ENCODE data around the gene KRT6A. TPM values are rescaled to one million over a fixed set of nuclear protein-coding genes. Genes with fewer than 3 reads are reported as not detected.
"Not testable (repeated sequence)": the region's sequence is repeated elsewhere in the genome, so short reads cannot be mapped to it uniquely, and the experiment has no call there.

KRT6A gene
- total and polyA plus RNA-seq, 10 of the 15 experiments (the other 5 are each of a cell fraction or from before 2014, with no cell fraction given) = 0.96 TPM; not detected in 9

GRCh38 chr12:52488736-52489135, 4.3 kb downstream of the KRT6A start:
- ChIA-PET SMC1A (ENCODE audit: uncharacterized antibody, unreplicated experiment) (no interaction called here), CTCF (no interaction called here), RAD21 (ENCODE audit: unreplicated experiment) (no interaction called here), POLR2A (no interaction called here)
- Histone ChIP-seq H3K36me3 (ENCODE audit: control insufficient read depth in 2 of 2, insufficient read depth in 2 of 2, low read length in 1 of 2) (no peaks in the 10 kb centered on the region), H4K20me1 (ENCODE audit: control insufficient read depth, insufficient read depth) (no peaks in the 10 kb centered on the region), H3K4me1 (ENCODE audit: control insufficient read depth, insufficient read depth, low read length) (no peaks in the 10 kb centered on the region), H3K4me2 (ENCODE audit: control insufficient read depth, insufficient read depth) (no peak overlapping the region), H2AFZ (ENCODE audit: control insufficient read depth, low read depth, low read length) (no peak overlapping the region), H3K79me2 (ENCODE audit: control insufficient read depth, insufficient read depth, low read length) (no peaks in the 10 kb centered on the region), H3K9ac (ENCODE audit: control insufficient read depth, insufficient read depth, low read length) (no peak overlapping the region), H3K27me3 (replicated peaks in 1 of 2; ENCODE audit: control insufficient read depth in 2 of 2, insufficient read depth in 2 of 2, low read length in 1 of 2) (no peaks in the 10 kb centered on the region; a peak in 2 of 4 replicates), H3K4me3 (no peak overlapping the region), H3K9me3 (replicated peaks; ENCODE audit: control insufficient read depth, insufficient read depth, low read length) (no peaks in the 10 kb centered on the region), H3K27ac (ENCODE audit: control insufficient read depth, insufficient read depth) (no peak overlapping the region)
- ATAC-seq = no peak
- FAIRE-seq = no peak
- DNase-seq (ENCODE audit: low read depth, low spot score) = no peak
- intact Hi-C loops (cut with micrococcal nuclease; ENCODE audit: unreplicated experiment) = no loop called here
- in situ Hi-C loops (cut with MboI) = no loop called here
- BruUV-seq (replicated peaks) = no TSS peak
- TF ChIP-seq CHD1 (IDR thresholded peaks at IDR 0.05; ENCODE audit: low read depth, low read length) (no peak), IKZF2 (IDR thresholded peaks at IDR 0.05) (no peak), RELA (IDR thresholded peaks at IDR 0.05; ENCODE audit: borderline replicate concordance, partially characterized antibody) (no peak), EZH2 (IDR thresholded peaks at IDR 0.05; ENCODE audit: borderline replicate concordance, control insufficient read depth, low read depth, low read length) (no peak), SREBF1 (IDR thresholded peaks at IDR 0.05; ENCODE audit: low read length) (no peak), KLF5 (IDR thresholded peaks at IDR 0.05; ENCODE audit: partially characterized antibody) (no peak), POLR2A (IDR thresholded peaks at IDR 0.05; ENCODE audit: low read depth, low read length) (no peak), YY1 (IDR thresholded peaks at IDR 0.05; ENCODE audit: low read depth, low read length) (no peak), HDGF (IDR thresholded peaks at IDR 0.05) (no peak), NKRF (conservative IDR thresholded peaks at IDR 0.05) (no peak), MTA2 (IDR thresholded peaks at IDR 0.05; ENCODE audit: low read depth) (no peak), EGR1 (IDR thresholded peaks at IDR 0.05; ENCODE audit: borderline replicate concordance in 1 of 2, low read depth in 2 of 2, low read length in 2 of 2) (no peak), NR2C1 (IDR thresholded peaks at IDR 0.05) (no peak), ZNF274 (IDR thresholded peaks at IDR 0.05; ENCODE audit: insufficient read depth, insufficient read length) (no peak), MEF2B (IDR thresholded peaks at IDR 0.05; ENCODE audit: partially characterized antibody, poor library complexity, severe bottlenecking) (no peak), RBBP5 (conservative IDR thresholded peaks at IDR 0.05) (no peak)

- POLR2A ChIA-PET; RAD21 ChIA-PET (ENCODE audit: unreplicated experiment); H3K9ac ChIP-seq (ENCODE audit: control insufficient read depth, insufficient read depth, low read length); SMC1A ChIA-PET (ENCODE audit: uncharacterized antibody, unreplicated experiment); H3K27me3 ChIP-seq (replicated peaks in 1 of 2; ENCODE audit: control insufficient read depth in 2 of 2, insufficient read depth in 2 of 2, low read length in 1 of 2); DNase-seq (ENCODE audit: low read depth, low spot score); FAIRE-seq; intact Hi-C loops (cut with micrococcal nuclease; ENCODE audit: unreplicated experiment); BruUV-seq (replicated peaks); H3K4me2 ChIP-seq (ENCODE audit: control insufficient read depth, insufficient read depth); H3K4me1 ChIP-seq (ENCODE audit: control insufficient read depth, insufficient read depth, low read length); H3K36me3 ChIP-seq (ENCODE audit: control insufficient read depth in 2 of 2, insufficient read depth in 2 of 2, low read length in 1 of 2); H4K20me1 ChIP-seq (ENCODE audit: control insufficient read depth, insufficient read depth); CTCF ChIA-PET; ATAC-seq; H3K27ac ChIP-seq (ENCODE audit: control insufficient read depth, insufficient read depth); H2AFZ ChIP-seq (ENCODE audit: control insufficient read depth, low read depth, low read length); H3K79me2 ChIP-seq (ENCODE audit: control insufficient read depth, insufficient read depth, low read length); H3K9me3 ChIP-seq (replicated peaks; ENCODE audit: control insufficient read depth, insufficient read depth, low read length); in situ Hi-C loops (cut with MboI); H3K4me3 ChIP-seq: not testable (repeated sequence)
- 24% methylated on average over 11 of the region's 15 CpGs for WGBS (ENCODE audit: insufficient coverage, insufficient replicate concordance, low lambda C conversion rate, missing lambda C conversion rate)
These were observed 5.2 kb downstream of the KRT6A start for GRCh38 chr12:52487744-52488443.

Measured in GM12878 (cell line).